ENCODE data around the gene ISOC1. TPM values are rescaled to one million over a fixed set of nuclear protein-coding genes. Genes with fewer than 3 reads are reported as not detected.
A peak's percentile ranks its signal among the peaks of the same experiment; 100 is the strongest.

The ISOC1 gene
- total RNA-seq, 4 donors from 2014 or later = 31.2 to 149 (median 82.5) TPM

DNA sequence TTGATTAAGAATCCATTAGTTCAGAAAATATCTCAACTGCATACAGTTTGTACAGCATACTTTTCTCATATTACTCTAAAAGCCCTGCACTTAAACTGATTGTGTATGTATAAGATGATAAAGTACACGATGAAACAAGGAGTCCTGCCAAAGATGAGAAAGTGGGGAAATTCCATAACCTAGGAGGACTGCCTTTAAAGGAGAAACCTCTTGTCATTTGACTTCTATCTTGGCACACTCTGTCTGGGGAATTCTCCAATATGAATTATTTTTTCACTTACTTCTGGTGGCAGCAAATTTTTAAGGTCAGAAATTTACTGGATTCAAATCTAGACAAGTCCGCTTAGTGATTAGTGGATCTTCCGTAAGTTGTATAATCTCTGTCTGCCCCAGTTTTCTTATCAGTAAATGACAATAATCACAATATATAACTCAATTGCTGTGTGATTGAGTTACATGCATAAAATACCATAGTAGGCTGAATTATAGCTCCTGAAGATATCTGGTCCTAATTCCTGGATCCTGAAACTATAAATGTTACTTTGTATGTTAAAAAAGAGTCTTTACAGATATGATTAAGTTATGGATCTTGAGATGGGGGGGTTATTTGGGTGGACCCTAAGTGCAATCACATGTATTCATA is 17.0 kb upstream of the ISOC1 start:
- H3K27ac ChIP-seq = peak overlapping the region; percentile 42 to 70 (median 62)
- 23 to 34% methylated on average over 3 of the region's 3 CpGs for WGBS, 2 donors (ENCODE audit: low coverage in 1 of 2)
- no peaks in the 10 kb centered on the region for H3K27me3 ChIP-seq
- H3K4me1 ChIP-seq = peaks cover 4 to 20% (median 5%) of the 10 kb centered on the region in 3 donors
- H3K36me3 ChIP-seq = no peaks in the 10 kb centered on the region
- no peaks in the 10 kb centered on the region for H3K9me3 ChIP-seq
- no peak overlapping the region for H3K4me3 ChIP-seq
- no peak for ATAC-seq
- no peak for TF ChIP-seq POLR2AphosphoS5 (IDR thresholded peaks at IDR 0.05)
- TF ChIP-seq, protein P1, sequence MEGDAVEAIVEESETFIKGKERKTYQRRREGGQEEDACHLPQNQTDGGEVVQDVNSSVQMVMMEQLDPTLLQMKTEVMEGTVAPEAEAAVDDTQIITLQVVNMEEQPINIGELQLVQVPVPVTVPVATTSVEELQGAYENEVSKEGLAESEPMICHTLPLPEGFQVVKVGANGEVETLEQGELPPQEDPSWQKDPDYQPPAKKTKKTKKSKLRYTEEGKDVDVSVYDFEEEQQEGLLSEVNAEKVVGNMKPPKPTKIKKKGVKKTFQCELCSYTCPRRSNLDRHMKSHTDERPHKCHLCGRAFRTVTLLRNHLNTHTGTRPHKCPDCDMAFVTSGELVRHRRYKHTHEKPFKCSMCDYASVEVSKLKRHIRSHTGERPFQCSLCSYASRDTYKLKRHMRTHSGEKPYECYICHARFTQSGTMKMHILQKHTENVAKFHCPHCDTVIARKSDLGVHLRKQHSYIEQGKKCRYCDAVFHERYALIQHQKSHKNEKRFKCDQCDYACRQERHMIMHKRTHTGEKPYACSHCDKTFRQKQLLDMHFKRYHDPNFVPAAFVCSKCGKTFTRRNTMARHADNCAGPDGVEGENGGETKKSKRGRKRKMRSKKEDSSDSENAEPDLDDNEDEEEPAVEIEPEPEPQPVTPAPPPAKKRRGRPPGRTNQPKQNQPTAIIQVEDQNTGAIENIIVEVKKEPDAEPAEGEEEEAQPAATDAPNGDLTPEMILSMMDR (IDR thresholded peaks at IDR 0.05) = no peak
- no peak for TF ChIP-seq EP300 (IDR thresholded peaks at IDR 0.05)
- no peak for TF ChIP-seq POLR2A (IDR thresholded peaks at IDR 0.05)

DNA sequence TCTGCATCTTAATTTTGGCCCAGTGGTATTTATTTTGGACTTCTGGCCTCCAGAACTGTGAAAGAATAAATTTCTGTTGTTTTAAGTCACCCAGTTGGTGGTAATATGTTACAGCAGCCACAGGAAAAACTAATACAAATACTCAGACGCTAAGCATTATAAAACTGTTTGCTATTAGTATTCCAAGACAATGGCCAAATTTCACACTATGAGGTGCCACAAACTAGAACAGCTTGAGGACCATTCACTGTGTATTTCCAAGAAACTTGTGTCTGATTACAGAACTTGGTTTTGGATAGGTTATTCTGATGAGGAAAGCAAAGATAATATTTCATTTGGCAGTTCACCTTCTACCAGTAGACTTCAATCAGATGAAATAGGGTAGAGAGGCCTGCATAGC is 16.3 kb upstream of the ISOC1 start:
- Histone ChIP-seq H3K4me1 (peaks cover 4 to 20% (median 5%) of the 10 kb centered on the region in 3 donors), H3K36me3 (no peaks in the 10 kb centered on the region), H3K27me3 (no peaks in the 10 kb centered on the region), H3K4me3 (no peak overlapping the region), H3K27ac (peak overlapping the region; percentile 12 to 70 (median 54)), H3K9me3 (no peaks in the 10 kb centered on the region)
- TF ChIP-seq POLR2A (IDR thresholded peaks at IDR 0.05) (no peak), POLR2AphosphoS5 (IDR thresholded peaks at IDR 0.05) (no peak)
- TF ChIP-seq, protein P1 (IDR thresholded peaks at IDR 0.05) = no peak
- no peak for ATAC-seq
- WGBS, 2 donors (ENCODE audit: low coverage in 1 of 2) = 13 to 25% methylated on average over 1 of the region's 1 CpG

DNA sequence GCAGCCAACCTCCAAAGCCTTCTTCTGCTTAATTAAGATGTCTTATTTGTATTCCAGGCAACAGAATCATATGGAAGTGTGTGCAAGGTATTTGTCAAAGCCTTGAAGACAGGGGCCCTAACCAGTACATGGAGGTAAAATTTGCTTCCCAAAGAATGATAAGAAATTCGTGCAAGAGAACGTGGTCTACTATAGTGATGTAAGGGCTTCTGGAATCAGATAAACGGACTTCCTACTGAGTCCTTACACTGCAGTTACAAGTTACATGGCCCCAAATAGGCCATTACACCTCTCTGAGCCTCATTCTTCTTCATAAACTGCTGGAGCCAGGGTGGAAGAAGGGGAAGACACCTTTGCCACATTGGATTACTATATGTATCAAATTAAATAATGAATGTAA is 15.9 kb upstream of the ISOC1 start:
- peak overlapping the region; percentile 12 to 70 (median 40) for H3K27ac ChIP-seq
- no peaks in the 10 kb centered on the region for H3K36me3 ChIP-seq
- no peaks in the 10 kb centered on the region for H3K9me3 ChIP-seq
- no peaks in the 10 kb centered on the region for H3K27me3 ChIP-seq
- no peak overlapping the region for H3K4me3 ChIP-seq
- no peak for ATAC-seq
- H3K4me1 ChIP-seq = peaks cover 4 to 20% (median 5%) of the 10 kb centered on the region in 3 donors
- TF ChIP-seq, protein P1 (IDR thresholded peaks at IDR 0.05) = no peak
- TF ChIP-seq POLR2AphosphoS5 (IDR thresholded peaks at IDR 0.05) = no peak
- TF ChIP-seq EP300 (IDR thresholded peaks at IDR 0.05) = no peak
- no peak for TF ChIP-seq POLR2A (IDR thresholded peaks at IDR 0.05)
- 64 to 81% methylated on average over 3 of the region's 3 CpGs for WGBS, 2 donors (ENCODE audit: low coverage in 1 of 2)

DNA sequence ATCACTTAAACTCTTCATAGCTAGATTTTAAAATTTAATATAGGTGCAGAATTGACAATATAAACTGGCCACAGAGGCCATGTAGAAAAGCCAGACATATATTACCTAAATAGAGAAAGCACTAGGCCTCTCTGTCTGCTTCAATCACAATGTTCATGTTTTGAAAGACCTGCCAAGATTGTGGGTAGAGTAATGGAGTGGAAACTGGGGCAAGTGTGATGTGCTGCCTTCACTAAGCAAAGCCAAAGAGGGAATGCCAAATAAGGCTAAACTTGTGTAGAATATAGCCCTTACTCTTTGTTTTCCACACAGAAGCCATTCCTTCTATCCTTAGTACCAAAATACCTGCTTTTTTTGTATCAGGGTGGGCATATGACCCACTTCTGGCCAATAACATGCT is 15.1 kb upstream of the ISOC1 start:
- Histone ChIP-seq H3K36me3 (no peaks in the 10 kb centered on the region), H3K4me3 (no peak overlapping the region), H3K9me3 (no peaks in the 10 kb centered on the region), H3K4me1 (peaks cover 4 to 20% (median 5%) of the 10 kb centered on the region in 3 donors), H3K27ac (peak overlapping the region in 2 of 4 donors; percentile 43 to 70), H3K27me3 (no peaks in the 10 kb centered on the region)
- no peak for TF ChIP-seq POLR2A (IDR thresholded peaks at IDR 0.05)
- TF ChIP-seq, protein P1 (IDR thresholded peaks at IDR 0.05) = no peak
- no peak for TF ChIP-seq POLR2AphosphoS5 (IDR thresholded peaks at IDR 0.05)
- no peak for TF ChIP-seq EP300 (IDR thresholded peaks at IDR 0.05)
- no peak for ATAC-seq

DNA sequence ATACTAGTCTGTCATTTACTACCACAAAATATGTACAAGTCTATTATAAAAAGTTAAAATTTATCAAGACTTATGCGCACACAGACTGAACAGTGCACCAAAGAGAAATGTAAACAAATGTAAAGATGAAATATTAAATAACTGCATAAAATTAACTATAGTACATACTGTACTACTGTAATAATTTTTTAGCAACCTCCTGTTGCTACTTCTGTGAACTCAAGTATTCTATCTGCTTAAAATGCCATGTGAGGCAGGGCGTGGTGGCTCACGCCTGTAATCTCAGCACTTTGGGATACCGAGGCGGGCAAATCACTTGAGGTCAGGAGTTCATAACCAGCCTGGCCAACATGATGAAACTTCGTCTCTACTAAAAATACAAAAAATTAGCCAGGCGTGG is 13.8 kb upstream of the ISOC1 start:
- Histone ChIP-seq H3K27me3 (no peaks in the 10 kb centered on the region), H3K4me3 (no peak overlapping the region), H3K36me3 (no peaks in the 10 kb centered on the region), H3K4me1 (peaks cover 4 to 17% (median 5%) of the 10 kb centered on the region in 3 donors), H3K27ac (no peak overlapping the region), H3K9me3 (no peaks in the 10 kb centered on the region)
- ATAC-seq = no peak
- no peak for TF ChIP-seq POLR2A (IDR thresholded peaks at IDR 0.05)
- TF ChIP-seq POLR2AphosphoS5 (IDR thresholded peaks at IDR 0.05) = no peak
- no peak for TF ChIP-seq EP300 (IDR thresholded peaks at IDR 0.05)
- TF ChIP-seq, protein P1 (IDR thresholded peaks at IDR 0.05) = no peak
- 86% methylated on average over 5 to 6 of the region's 7 CpGs for WGBS, 2 donors (ENCODE audit: low coverage in 1 of 2)

Data from gastroesophageal sphincter (tissue), 4 donors.